ENCODE results near the gene ZNF254.

- TF ChIP-seq CTCF (IDR thresholded peaks at IDR 0.05) (no peak), POLR2A (IDR thresholded peaks at IDR 0.05) (no peak)
Measured at GRCh38 chr19:24074720-24075454, 12.1 kb upstream of the ZNF254 start.
